GM23338 (cell line): ENCODE results near the gene RAP1A. TPM values are rescaled to one million over a fixed set of nuclear protein-coding genes. Genes with fewer than 3 reads are reported as not detected.

Source experiments
- ATAC-seq: fragments of 200-7000 bp; cut with Tn5 transposase; 3 replicates; pipeline ENCODE4 v1.9.1; 2020
- DNase-seq: peaks from one replicate; pipeline ENCODE4 v3.0.0-alpha.2; 2015; ENCODE audit warnings: low spot score
- H2AFZ ChIP-seq: fragments of 200-600 bp; sonication (generic); 2 replicates; pipeline ENCODE4 v1.8.0; 2016; ENCODE audit warnings: antibody characterized with exemption, mild to moderate bottlenecking, moderate library complexity
- H3F3A ChIP-seq: fragments of 200-600 bp; sonication (generic); replicated peaks from 2 replicates; pipeline ENCODE4 v1.8.0; 2017; ENCODE audit warnings: antibody characterized with exemption, mixed run types, low read depth
- H3K27ac ChIP-seq: fragments of 200-600 bp; sonication (generic); 2 replicates; pipeline ENCODE4 v1.6.1; 2016; ENCODE audit warnings: low read depth
- H3K27me3 ChIP-seq: fragments of 200-600 bp; sonication (generic); 2 replicates; pipeline ENCODE4 v1.8.0; 2016; ENCODE audit warnings: mild to moderate bottlenecking, mixed run types, moderate library complexity; ENCODE audit not compliant: insufficient read depth
- H3K36me3 ChIP-seq: fragments of 200-600 bp; sonication (generic); 2 replicates; pipeline ENCODE4 v1.8.0; 2016; ENCODE audit warnings: mild to moderate bottlenecking; ENCODE audit not compliant: insufficient read depth
- H3K4me1 ChIP-seq: fragments of 200-600 bp; sonication (generic); 2 replicates; pipeline ENCODE4 v1.8.0; 2016; ENCODE audit warnings: mild to moderate bottlenecking, moderate library complexity; ENCODE audit not compliant: insufficient read depth
- H3K4me2 ChIP-seq: fragments of 200-600 bp; sonication (generic); 2 replicates; pipeline ENCODE4 v1.7.1; 2017; ENCODE audit warnings: mixed run types
- H3K4me3 ChIP-seq: fragments of 200-600 bp; sonication (generic); 2 replicates; pipeline ENCODE4 v1.6.1; 2016; ENCODE audit warnings: mixed run types
- H3K79me2 ChIP-seq: fragments of 200-600 bp; sonication (generic); replicated peaks from 2 replicates; pipeline ENCODE4 v1.8.0; 2017; ENCODE audit warnings: mild to moderate bottlenecking; ENCODE audit not compliant: insufficient read depth
- H3K9me2 ChIP-seq: fragments of 200-600 bp; sonication (generic); 2 replicates; pipeline ENCODE4 v1.8.0; 2017; ENCODE audit not compliant: insufficient read depth
- H4K20me1 ChIP-seq: fragments of 200-600 bp; sonication (generic); replicated peaks from 2 replicates; pipeline ENCODE4 v1.8.0; 2017; ENCODE audit warnings: mild to moderate bottlenecking; ENCODE audit not compliant: insufficient read depth
- H3K27ac Mint-ChIP-seq: 2 replicates; pipeline ENCODE4 v1.8.0; 2020; ENCODE audit warnings: inconsistent platforms, mild to moderate bottlenecking, moderate library complexity, mixed read lengths
- H3K27me3 Mint-ChIP-seq: 3 replicates; pipeline ENCODE4 v1.8.0; 2022; ENCODE audit warnings: low read depth, mild to moderate bottlenecking, moderate library complexity, mixed read lengths, inconsistent platforms; ENCODE audit not compliant: insufficient read depth, poor library complexity
- H3K36me3 Mint-ChIP-seq: 3 replicates; pipeline ENCODE4 v1.8.0; 2021; ENCODE audit warnings: low read depth, mild to moderate bottlenecking, inconsistent platforms, moderate library complexity, mixed read lengths
- H3K4me1 Mint-ChIP-seq: 3 replicates; pipeline ENCODE4 v1.8.0; 2020; ENCODE audit warnings: mild to moderate bottlenecking, inconsistent platforms, mixed read lengths
- H3K4me3 Mint-ChIP-seq: 3 replicates; pipeline ENCODE4 v1.8.0; 2021; ENCODE audit warnings: moderate library complexity, mild to moderate bottlenecking, inconsistent platforms, mixed read lengths
- H3K9me3 Mint-ChIP-seq: 3 replicates; pipeline ENCODE4 v1.8.0; 2020; ENCODE audit warnings: moderate library complexity, mild to moderate bottlenecking, inconsistent platforms, mixed read lengths
- CTCF ChIP-seq, 2 experiments: fragments of 200-600 bp in 1 of 2; sonication (generic) in 1 of 2; conservative IDR thresholded peaks; 2 replicates each; pipeline versions ENCODE4 v1.5.1 to v1.6.1; 2016 to 2017; ENCODE audit warnings: antibody characterized with exemption in 2 of 2, low read depth in 2 of 2, mild to moderate bottlenecking in 2 of 2, moderate library complexity in 1 of 2
- EZH2 ChIP-seq: fragments of 200-600 bp; sonication (generic); IDR thresholded peaks from one replicate; pipeline ENCODE4 v1.8.0; 2017; ENCODE audit warnings: antibody characterized with exemption, mild to moderate bottlenecking, low read depth; ENCODE audit not compliant: unreplicated experiment
- EZH2phosphoT487 ChIP-seq: fragments of 200-600 bp; sonication (generic); IDR thresholded peaks from one replicate; pipeline ENCODE4 v1.8.1; 2018; ENCODE audit warnings: antibody characterized with exemption; ENCODE audit not compliant: unreplicated experiment
- JUNB ChIP-seq: IDR thresholded peaks from one replicate; pipeline ENCODE4 v1.6.1; 2016; ENCODE audit warnings: antibody characterized with exemption; ENCODE audit not compliant: unreplicated experiment
- NANOG ChIP-seq: IDR thresholded peaks from 2 replicates; pipeline ENCODE4 v1.6.1; 2016; ENCODE audit warnings: antibody characterized with exemption, borderline replicate concordance
- REST ChIP-seq: IDR thresholded peaks from one replicate; pipeline ENCODE4 v1.6.1; 2018; ENCODE audit warnings: antibody characterized with exemption; ENCODE audit not compliant: unreplicated experiment
- STAT1 ChIP-seq: IDR thresholded peaks from one replicate; pipeline ENCODE4 v1.6.1; 2016; ENCODE audit warnings: antibody characterized with exemption; ENCODE audit not compliant: unreplicated experiment
- ZNF114 ChIP-seq: fragments of 250-450 bp; sonication (Bioruptor Pico); IDR thresholded peaks from 2 replicates; pipeline ENCODE4 v1.5.0; 2020; ENCODE audit warnings: mild to moderate bottlenecking, moderate library complexity
- ZNF331 ChIP-seq: fragments of 250-450 bp; sonication (Bioruptor Pico); IDR thresholded peaks from 2 replicates; pipeline ENCODE4 v1.5.0; 2020; ENCODE audit warnings: low read depth, mild to moderate bottlenecking, moderate library complexity
- ZNF462 ChIP-seq: fragments of 250-450 bp; sonication (Bioruptor Pico); IDR thresholded peaks from 2 replicates; pipeline ENCODE4 v1.5.0; 2020; ENCODE audit warnings: mild to moderate bottlenecking, moderate library complexity
- polyA plus RNA-seq: library from polyadenylated mRNA; unstranded; fragments of >200 nt; fragmentation: Nextera tagmentation; extraction: Ambion mirVana; gene quantifications from 2 replicates; pipeline ENCODE4 v1.2.1, GENCODE V29; 2016
- total RNA-seq: library from RNA; depleted of rRNA; stranded (reverse); fragments of >200 nt; shearing (Covaris generic); gene quantifications from 2 replicates; pipeline ENCODE4 v1.2.3, GENCODE V29; 2014

The RAP1A gene
- total and polyA plus RNA-seq, 2 experiments from 2014 or later, result 16.2 to 23.0 TPM

- TF ChIP-seq ZNF462 (CRISPR knock-in tag) (no peak), CTCF (conservative IDR thresholded peaks at IDR 0.05; ENCODE audit: low read depth in 2 of 2) (no peak), EZH2 (no peak), ZNF114 (CRISPR knock-in tag) (no peak)
Observed at GRCh38 chr1:111611986-111612385, 7.6 kb upstream of the RAP1A start (continued).

GRCh38 chr1:111615870-111616715, 3.5 kb upstream of the RAP1A start:
- Mint-ChIP-seq H3K36me3 (no peaks in the 10 kb centered on the region; the same call in 2 of the 3 replicates), H3K27ac (no peak overlapping the region), H3K27me3 (peaks cover 4% of the 10 kb centered on the region), H3K4me3 (no peak overlapping the region), H3K9me3 (no peaks in the 10 kb centered on the region), H3K4me1 (peaks cover 10% of the 10 kb centered on the region)
- ATAC-seq (no peak), DNase-seq (no peak)
- no peaks in the 10 kb centered on the region for H3K27me3 ChIP-seq
- H3K27ac ChIP-seq, result no peak overlapping the region
- no peak overlapping the region for H2AFZ ChIP-seq
- no peak overlapping the region for H3K4me2 ChIP-seq
- H3K4me3 ChIP-seq, result no peak overlapping the region
- H4K20me1 ChIP-seq, result peaks cover 6% of the 10 kb centered on the region
- peaks cover 7% of the 10 kb centered on the region for H3K79me2 ChIP-seq
- no peaks in the 10 kb centered on the region for H3F3A ChIP-seq
- H3K36me3 ChIP-seq, result no peaks in the 10 kb centered on the region
- peaks cover 12% of the 10 kb centered on the region for H3K4me1 ChIP-seq
- H3K9me2 ChIP-seq, result no peaks in the 10 kb centered on the region
- TF ChIP-seq EZH2phosphoT487 (no peak), ZNF331 (CRISPR knock-in tag) (no peak), STAT1 (no peak), CTCF (conservative IDR thresholded peaks at IDR 0.05; ENCODE audit: low read depth in 2 of 2) (no peak), NANOG (no peak), REST (no peak), JUNB (no peak), EZH2 (no peak)
